Ammon's horn (tissue), 1 donor: ENCODE data around the gene MANF.

Experiments
- DNase-seq: peaks from one replicate; pipeline ENCODE4 v3.0.0-alpha.2; 2016; ENCODE audit warnings: low spot score

Gene MANF

DNA sequence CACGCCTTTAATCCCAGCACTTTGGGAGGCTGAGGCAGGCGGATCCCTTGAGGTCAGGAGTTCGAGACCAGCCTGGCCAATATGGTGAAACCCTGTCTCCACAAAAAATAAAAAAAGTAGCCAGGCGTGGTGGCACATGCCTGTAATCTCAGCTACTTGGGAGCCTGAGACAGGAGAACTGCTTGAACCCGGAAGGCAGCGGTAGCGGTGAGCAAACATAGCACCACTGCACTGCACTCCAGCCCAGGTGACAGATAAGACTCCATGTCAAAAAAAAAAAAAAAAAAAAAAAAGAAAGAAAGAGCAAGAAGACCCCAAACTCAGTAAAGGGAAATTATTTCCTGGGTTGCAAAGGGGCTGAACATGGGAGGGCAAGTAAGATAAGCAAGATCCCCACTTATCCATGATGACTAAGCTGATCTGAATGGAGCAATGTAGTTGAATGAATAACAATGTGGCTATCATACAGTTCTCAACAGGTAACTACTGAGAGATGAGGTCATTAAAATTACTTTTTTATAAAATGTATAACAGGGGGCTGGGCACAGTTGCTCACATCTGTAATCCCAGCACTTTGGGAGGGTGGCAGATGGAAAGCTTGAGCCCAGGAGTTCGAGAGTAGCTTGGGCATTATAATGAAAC lies 52.0 kb downstream of the MANF start:
- DNase-seq, result no peak
